ENCODE results near the gene NAALADL2. TPM values are rescaled to one million over a fixed set of nuclear protein-coding genes. Genes with fewer than 3 reads are reported as not detected.

Gene NAALADL2
- total RNA-seq, 1 experiment from 2014 or later, result 1.6 TPM

DNA sequence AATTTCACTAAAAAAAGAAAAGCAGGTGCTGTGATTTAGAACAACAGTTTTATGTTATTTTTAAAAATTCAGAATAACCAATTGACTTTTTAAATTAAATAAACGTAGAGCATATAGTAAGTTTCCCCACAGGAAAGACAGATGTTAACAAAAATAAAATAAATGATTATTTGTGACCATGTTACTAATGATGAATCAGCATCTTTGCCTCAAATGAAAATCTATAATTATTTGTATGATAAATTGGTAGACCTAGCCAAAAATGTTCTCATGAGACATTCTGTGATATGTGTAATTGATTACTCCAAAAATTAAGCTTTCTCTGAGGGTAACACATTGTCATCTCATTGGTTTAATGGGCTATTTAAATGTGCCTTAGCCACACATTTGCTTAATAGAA is 948.0 kb downstream of the NAALADL2 start:
- Histone ChIP-seq H3K4me1 (ENCODE audit: insufficient read depth, low read length) (no peaks in the 10 kb centered on the region), H3K4ac (ENCODE audit: low read depth, low read length) (no peak overlapping the region), H3K23ac (ENCODE audit: insufficient read length, low read depth, low read length) (no peak overlapping the region), H2AK5ac (ENCODE audit: insufficient read length, low read length) (no peak overlapping the region), H3K18ac (ENCODE audit: insufficient read length, low read depth, low read length) (no peak overlapping the region), H3T11ph (ENCODE audit: low read length) (no peak overlapping the region), H3K27ac (ENCODE audit: insufficient read length, low read depth, low read length) (no peak overlapping the region), H4K91ac (ENCODE audit: insufficient read length, low read depth, low read length) (no peak overlapping the region), H3K9ac (ENCODE audit: extremely low read depth, insufficient read length, low read length) (no peak overlapping the region), H4K5ac (ENCODE audit: insufficient read length, low read depth, low read length) (no peak overlapping the region), H3K14ac (ENCODE audit: insufficient read depth, low read length) (no peak overlapping the region), H3K9me3 (ENCODE audit: control insufficient read depth, low read depth, low read length) (no peaks in the 10 kb centered on the region), H2BK5ac (ENCODE audit: insufficient read length, low read length) (no peak overlapping the region), H3K79me1 (ENCODE audit: insufficient read depth, low read depth, low read length, poor library complexity, severe bottlenecking) (no peaks in the 10 kb centered on the region), H3K79me2 (ENCODE audit: insufficient read depth, low read length) (no peaks in the 10 kb centered on the region), H4K20me1 (ENCODE audit: control insufficient read depth, insufficient read depth, insufficient read length) (no peaks in the 10 kb centered on the region), H2BK20ac (ENCODE audit: low read depth, low read length, poor library complexity, severe bottlenecking) (no peak overlapping the region), H2AFZ (ENCODE audit: low read length) (no peak overlapping the region), H2BK15ac (ENCODE audit: low read depth, low read length) (no peak overlapping the region), H3K23me2 (ENCODE audit: insufficient read length, low read depth, low read length, poor library complexity, severe bottlenecking) (no peaks in the 10 kb centered on the region), H3K27me3 (ENCODE audit: insufficient read depth, low read length) (no peaks in the 10 kb centered on the region), H2BK12ac (ENCODE audit: insufficient read length, low read depth, low read length) (no peak overlapping the region), H2BK120ac (ENCODE audit: low read depth, low read length, poor library complexity, severe bottlenecking) (no peak overlapping the region), H3K56ac (ENCODE audit: insufficient read length, low read depth, low read length) (no peak overlapping the region), H3K4me2 (ENCODE audit: insufficient read depth, insufficient read length, low read length) (no peak overlapping the region), H4K8ac (replicated peaks; ENCODE audit: insufficient read length, low read depth, low read length) (no peak overlapping the region)
- no peak for DNase-seq
- Mint-ChIP-seq H3K36me3 (ENCODE audit: insufficient read depth in 1 of 3, low read depth in 3 of 3) (no peaks in the 10 kb centered on the region), H3K9me3 (no peaks in the 10 kb centered on the region), H3K27ac (no peak overlapping the region), H3K4me3 (no peak overlapping the region), H3K27me3 (ENCODE audit: low read depth) (no peaks in the 10 kb centered on the region), H3K4me1 (peaks cover 4 to 6% of the 10 kb centered on the region in 2 experiments; a peak in 2 of 4 replicates)
- WGBS (ENCODE audit: extremely low coverage, insufficient read length, low lambda C conversion rate), result no CpG with 5 or more reads among the region's 1 CpG
- TF ChIP-seq, protein P1, sequence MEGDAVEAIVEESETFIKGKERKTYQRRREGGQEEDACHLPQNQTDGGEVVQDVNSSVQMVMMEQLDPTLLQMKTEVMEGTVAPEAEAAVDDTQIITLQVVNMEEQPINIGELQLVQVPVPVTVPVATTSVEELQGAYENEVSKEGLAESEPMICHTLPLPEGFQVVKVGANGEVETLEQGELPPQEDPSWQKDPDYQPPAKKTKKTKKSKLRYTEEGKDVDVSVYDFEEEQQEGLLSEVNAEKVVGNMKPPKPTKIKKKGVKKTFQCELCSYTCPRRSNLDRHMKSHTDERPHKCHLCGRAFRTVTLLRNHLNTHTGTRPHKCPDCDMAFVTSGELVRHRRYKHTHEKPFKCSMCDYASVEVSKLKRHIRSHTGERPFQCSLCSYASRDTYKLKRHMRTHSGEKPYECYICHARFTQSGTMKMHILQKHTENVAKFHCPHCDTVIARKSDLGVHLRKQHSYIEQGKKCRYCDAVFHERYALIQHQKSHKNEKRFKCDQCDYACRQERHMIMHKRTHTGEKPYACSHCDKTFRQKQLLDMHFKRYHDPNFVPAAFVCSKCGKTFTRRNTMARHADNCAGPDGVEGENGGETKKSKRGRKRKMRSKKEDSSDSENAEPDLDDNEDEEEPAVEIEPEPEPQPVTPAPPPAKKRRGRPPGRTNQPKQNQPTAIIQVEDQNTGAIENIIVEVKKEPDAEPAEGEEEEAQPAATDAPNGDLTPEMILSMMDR (conservative IDR thresholded peaks at IDR 0.05), result no peak

All from H9 (cell line).